Retinal pigment epithelial cell (primary cell): ENCODE data around the gene RABGGTB.
"Not testable (repeated sequence)": the region's sequence is repeated elsewhere in the genome, so short reads cannot be mapped to it uniquely, and the experiment has no call there.

Experiments
- DNase-seq: peaks from one replicate; pipeline ENCODE4 v3.0.0-alpha.2; 2010; ENCODE audit warnings: low read depth
- H3K4me3 ChIP-seq: 2 replicates; pipeline ENCODE4 v1.5.1; 2011; ENCODE audit warnings: mild to moderate bottlenecking, low read length, control low read depth, moderate library complexity
- TF ChIP-seq, protein P1 (sequence below): conservative IDR thresholded peaks from 2 replicates; pipeline ENCODE4 v1.5.1; 2011; ENCODE audit warnings: low read depth, low read length, control low read depth, inconsistent platforms

Gene RABGGTB

GRCh38 chr1:75785983-75786853, at the start of gene RABGGTB:
Gene RABGGTB, plus strand, starts transcription at chr1:75786256. Its CDS starts 16 bp downstream, at chr1:75786272.
- DNase-seq, result peak; percentile 88
- peak within 1 kb of the TSS; percentile 85 for H3K4me3 ChIP-seq
- TF ChIP-seq, protein P1, sequence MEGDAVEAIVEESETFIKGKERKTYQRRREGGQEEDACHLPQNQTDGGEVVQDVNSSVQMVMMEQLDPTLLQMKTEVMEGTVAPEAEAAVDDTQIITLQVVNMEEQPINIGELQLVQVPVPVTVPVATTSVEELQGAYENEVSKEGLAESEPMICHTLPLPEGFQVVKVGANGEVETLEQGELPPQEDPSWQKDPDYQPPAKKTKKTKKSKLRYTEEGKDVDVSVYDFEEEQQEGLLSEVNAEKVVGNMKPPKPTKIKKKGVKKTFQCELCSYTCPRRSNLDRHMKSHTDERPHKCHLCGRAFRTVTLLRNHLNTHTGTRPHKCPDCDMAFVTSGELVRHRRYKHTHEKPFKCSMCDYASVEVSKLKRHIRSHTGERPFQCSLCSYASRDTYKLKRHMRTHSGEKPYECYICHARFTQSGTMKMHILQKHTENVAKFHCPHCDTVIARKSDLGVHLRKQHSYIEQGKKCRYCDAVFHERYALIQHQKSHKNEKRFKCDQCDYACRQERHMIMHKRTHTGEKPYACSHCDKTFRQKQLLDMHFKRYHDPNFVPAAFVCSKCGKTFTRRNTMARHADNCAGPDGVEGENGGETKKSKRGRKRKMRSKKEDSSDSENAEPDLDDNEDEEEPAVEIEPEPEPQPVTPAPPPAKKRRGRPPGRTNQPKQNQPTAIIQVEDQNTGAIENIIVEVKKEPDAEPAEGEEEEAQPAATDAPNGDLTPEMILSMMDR, result no peak

DNA sequence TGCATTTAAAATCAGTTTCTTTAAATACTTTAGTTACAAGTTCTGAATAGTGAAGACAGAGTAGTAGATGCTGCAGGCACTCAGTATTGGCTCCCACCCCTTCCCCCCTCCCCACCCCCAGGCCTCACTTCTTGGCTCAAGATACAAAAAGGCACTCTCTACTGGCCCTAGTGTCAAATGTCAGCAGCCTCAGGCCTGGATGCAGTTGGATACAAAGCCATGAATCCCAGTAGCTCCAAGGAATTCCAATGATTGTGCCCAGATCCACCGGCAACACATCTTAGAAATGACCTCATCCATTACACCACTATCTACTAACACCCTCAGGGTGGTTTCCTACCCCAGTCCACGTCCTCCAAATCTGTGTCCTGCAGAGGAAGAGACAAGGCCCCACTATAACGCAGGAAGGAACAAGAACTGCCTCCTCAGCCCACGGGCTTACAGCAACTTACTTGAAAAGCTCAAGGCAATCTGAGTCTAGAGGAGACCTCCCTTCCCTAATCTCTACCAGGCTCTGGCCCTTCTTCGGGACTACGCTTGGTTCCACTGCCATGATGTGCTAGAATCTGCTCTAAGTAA, 43.9 kb upstream of the RABGGTB start:
- TF ChIP-seq, protein P1, result no peak
- H3K4me3 ChIP-seq, result no peak overlapping the region
- DNase-seq, result no peak

DNA sequence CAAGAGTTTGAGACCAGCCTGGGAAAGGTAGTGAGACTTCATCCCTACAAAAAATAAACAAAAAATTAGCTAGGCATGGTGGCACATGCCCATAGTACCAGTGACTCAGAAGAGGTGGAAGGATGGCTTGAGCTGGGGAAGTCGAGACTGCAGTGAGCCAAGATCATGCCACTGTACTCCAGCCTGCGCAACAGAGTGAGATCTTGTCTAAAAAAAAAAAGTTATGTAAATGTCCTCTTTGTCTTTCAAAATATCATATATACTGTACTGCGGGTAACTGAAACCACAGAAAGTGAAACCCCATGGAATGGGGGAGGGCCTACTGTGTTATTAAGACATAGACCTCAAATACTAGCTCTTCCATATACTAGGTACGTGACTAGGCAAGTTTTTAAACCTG, 40.8 kb upstream of the RABGGTB start:
- TF ChIP-seq, protein P1, result no peak
- H3K4me3 ChIP-seq, result no peak overlapping the region
- no peak for DNase-seq

GRCh38 chr1:75757210-75757609, 28.8 kb upstream of the RABGGTB start:
- H3K4me3 ChIP-seq, DNase-seq: not testable (repeated sequence)

DNA sequence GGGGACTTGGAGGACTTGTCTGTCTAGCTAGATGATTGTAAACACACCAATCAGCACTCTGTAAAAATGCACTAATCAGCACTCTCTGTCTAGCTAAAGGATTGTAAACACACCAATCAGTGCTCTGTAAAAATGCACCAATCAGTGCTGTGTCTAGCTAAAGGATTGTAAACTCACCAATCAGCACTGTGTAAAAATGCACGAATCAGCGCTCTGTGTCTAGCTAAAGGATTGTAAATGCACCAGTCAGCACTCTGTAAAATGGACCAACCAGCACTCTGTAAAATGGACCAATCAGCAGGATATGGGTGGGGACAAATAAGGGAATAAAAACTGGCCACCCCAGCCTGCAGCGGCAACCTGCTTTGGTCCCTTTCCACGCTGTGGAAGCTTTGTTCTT, 27.5 kb upstream of the RABGGTB start:
- DNase-seq, H3K4me3 ChIP-seq: not testable (repeated sequence)

- TF ChIP-seq, protein P1, result no peak
- DNase-seq, result no peak
- H3K4me3 ChIP-seq, result no peak overlapping the region
These were observed 21.9 kb upstream of the RABGGTB start for GRCh38 chr1:75764057-75764655.

GRCh38 chr1:75765697-75766355, 20.2 kb upstream of the RABGGTB start:
- DNase-seq, result peak; percentile 86
- no peak overlapping the region for H3K4me3 ChIP-seq
- TF ChIP-seq, protein P1, result no peak

DNA sequence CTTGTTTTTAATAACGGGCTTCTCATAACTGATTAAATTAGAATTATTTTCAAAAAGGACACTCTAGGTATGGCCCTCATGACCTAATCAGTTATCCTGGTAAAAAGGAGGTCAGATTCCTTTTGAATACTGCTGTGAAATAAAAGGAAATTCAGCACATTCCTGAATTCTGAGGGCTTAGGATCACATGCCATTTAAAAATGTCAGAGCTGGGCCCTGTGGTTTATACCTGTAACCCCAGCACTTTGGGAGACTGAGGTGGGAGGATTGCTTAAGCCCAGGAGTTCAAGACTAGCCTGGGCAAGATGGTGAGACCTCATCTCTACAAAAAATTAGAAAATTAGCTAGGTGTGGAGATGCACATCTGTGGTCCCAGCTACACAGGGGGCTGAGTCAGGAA, 18.0 kb upstream of the RABGGTB start:
- no peak overlapping the region for H3K4me3 ChIP-seq
- DNase-seq, result peak; percentile 49
- TF ChIP-seq, protein P1, result no peak
